Mucosa of descending colon (tissue), 3 donors: ENCODE results near the gene CDC34. TPM values are rescaled to one million over a fixed set of nuclear protein-coding genes. Genes with fewer than 3 reads are reported as not detected.
A peak's percentile ranks its signal among the peaks of the same experiment; 100 is the strongest.

Experiments
- ATAC-seq: fragments of 200-7000 bp; cut with Tn5 transposase; one replicate; pipeline ENCODE4 v1.9.1; 2020; ENCODE audit warnings: mild to moderate bottlenecking, moderate library complexity
- DNase-seq, 3 donors: peaks; one replicate each; pipeline ENCODE4 v3.0.0-alpha.2; 2020
- H3K36me3 ChIP-seq: fragments of 200-600 bp; one replicate; pipeline ENCODE4 v1.8.0; 2021; ENCODE audit warnings: low read depth, mild to moderate bottlenecking
- H3K4me1 ChIP-seq: fragments of 200-600 bp; one replicate; pipeline ENCODE4 v1.8.0; 2021; ENCODE audit warnings: low read depth, mild to moderate bottlenecking
- H3K4me3 ChIP-seq: fragments of 200-600 bp; one replicate; pipeline ENCODE4 v1.8.0; 2021; ENCODE audit warnings: mild to moderate bottlenecking
- H3K9me3 ChIP-seq: fragments of 200-600 bp; one replicate; pipeline ENCODE4 v1.8.0; 2021; ENCODE audit warnings: mild to moderate bottlenecking
- CTCF ChIP-seq: fragments of 200-600 bp; IDR thresholded peaks from one replicate; pipeline ENCODE4 v1.8.0; 2022; ENCODE audit warnings: antibody characterized with exemption, mild to moderate bottlenecking
- intact Hi-C, 2 donors: fragments of 100-400 bp; cut with DNase I in 1 of 2; cut with micrococcal nuclease in 1 of 2; formaldehyde crosslinking; loops; one replicate each; pipeline versions ENCODE4 v1.11.0 to v1.11.1; 2022; cut with DNase I, micrococcal nuclease
- total RNA-seq, 3 donors: library from RNA; stranded (reverse); fragmentation: NEBNext Ultra II Directional in 2 of 3; extraction: Animal tissue kit (Norgen Biotek cat#: 25700) in 2 of 3; gene quantifications; one replicate each; pipeline versions ENCODE4 v1.2.1 to v1.2.4, GENCODE V29; 2021 to 2023
- donor health status: DM: no; HTN: no; CAD: no; lungs with moderate emphysema.
- donor health status: DM: no; HTN: no; CAD: no.
- donor health status: DM: no; HTN: yes; CAD: no.

Gene CDC34
- total RNA-seq, 3 donors from 2014 or later, result 64.6 to 78.0 (median 71.2) TPM

- H3K4me1 ChIP-seq, result no peaks in the 10 kb centered on the region
- H3K36me3 ChIP-seq, result no peaks in the 10 kb centered on the region
- TF ChIP-seq CTCF, result no peak
- H3K9me3 ChIP-seq, result no peaks in the 10 kb centered on the region
- H3K4me3 ChIP-seq, result no peak overlapping the region
- DNase-seq, result no peak
- no peak for ATAC-seq
- intact Hi-C loops, result no loop called here
These were observed 8.8 kb upstream of the CDC34 start for GRCh38 chr19:522726-523125.

DNA sequence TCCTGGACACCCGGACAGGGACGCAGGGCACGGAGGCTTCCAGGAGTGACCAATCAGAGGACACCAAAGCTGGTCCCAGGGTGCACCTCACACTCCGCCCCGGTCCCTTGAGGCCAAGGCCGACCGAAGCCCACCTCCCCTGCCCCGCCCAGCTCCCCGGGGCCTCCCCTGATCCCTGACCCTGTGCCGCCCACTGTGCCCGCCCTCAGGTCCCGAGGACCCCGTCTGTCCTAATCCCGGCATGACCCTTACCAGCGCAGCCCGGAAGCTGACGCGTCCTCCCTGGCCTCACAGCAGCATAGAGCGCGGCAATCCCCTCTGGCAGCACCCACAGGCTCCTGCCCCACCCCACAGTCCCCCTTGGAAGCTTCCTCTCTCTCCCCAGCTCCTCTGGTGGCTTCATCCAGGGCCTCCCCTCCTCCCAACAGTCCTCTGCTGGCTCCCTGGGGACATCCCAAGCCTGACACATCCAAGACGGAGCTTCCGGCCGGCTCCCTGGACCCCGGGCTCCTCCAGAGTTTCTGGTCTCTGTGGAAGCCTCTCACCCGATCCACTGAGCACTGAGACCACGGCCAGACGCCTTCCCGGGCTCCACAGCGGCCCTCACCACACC lies 7.4 kb upstream of the CDC34 start:
- intact Hi-C loops, result no loop called here
- peak in 1 of 3 donors; percentile 55 for DNase-seq
- Histone ChIP-seq H3K4me1 (no peaks in the 10 kb centered on the region), H3K4me3 (no peak overlapping the region), H3K36me3 (no peaks in the 10 kb centered on the region), H3K9me3 (no peaks in the 10 kb centered on the region)
- TF ChIP-seq CTCF, result no peak
- ATAC-seq, result no peak

GRCh38 chr19:525029-525428 lies 6.5 kb upstream of the CDC34 start:
- intact Hi-C loops, result no loop called here
- no peaks in the 10 kb centered on the region for H3K36me3 ChIP-seq
- no peak for DNase-seq
- H3K4me3 ChIP-seq, result no peak overlapping the region
- ATAC-seq, result no peak
- no peak for TF ChIP-seq CTCF
- no peaks in the 10 kb centered on the region for H3K4me1 ChIP-seq
- no peaks in the 10 kb centered on the region for H3K9me3 ChIP-seq

DNA sequence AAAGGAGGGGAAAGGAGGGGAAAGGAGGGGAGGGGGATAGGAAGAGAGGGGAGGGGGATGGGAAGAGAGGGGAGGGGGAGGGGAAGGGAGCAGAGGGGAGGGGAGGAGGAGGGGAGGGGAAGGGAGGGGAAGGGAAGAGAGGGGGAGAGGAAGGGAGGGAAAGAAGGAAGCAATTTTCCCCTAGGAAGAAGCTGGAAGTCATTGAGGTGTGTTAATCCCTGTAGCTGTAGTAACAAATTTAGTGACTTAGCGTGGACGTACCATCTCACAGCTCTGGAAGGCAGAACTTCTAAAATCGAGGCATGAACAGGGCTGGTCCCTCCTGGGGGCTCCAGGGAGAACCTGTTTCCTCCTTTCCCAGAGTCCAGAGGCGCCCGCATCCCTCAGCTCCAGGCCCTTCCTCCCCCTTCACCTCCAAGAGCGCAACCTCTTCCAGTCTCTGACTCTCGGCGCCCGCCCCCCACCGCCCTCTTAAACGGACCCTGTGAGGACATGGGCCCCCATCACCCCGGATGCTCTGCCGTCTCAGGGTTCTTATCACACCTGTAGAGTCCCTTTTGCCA lies 5.6 kb upstream of the CDC34 start:
- TF ChIP-seq CTCF, result no peak
- Histone ChIP-seq H3K4me1 (no peaks in the 10 kb centered on the region), H3K9me3 (no peaks in the 10 kb centered on the region), H3K4me3 (no peak overlapping the region), H3K36me3 (no peaks in the 10 kb centered on the region)
- no peak for ATAC-seq
- intact Hi-C loops, result no loop called here
- no peak for DNase-seq

GRCh38 chr19:530134-531008 lies 1.2 kb upstream of the CDC34 start:
- peak; percentile 37 for ATAC-seq
- Histone ChIP-seq H3K4me3 (peak overlapping the region; percentile 71), H3K9me3 (no peaks in the 10 kb centered on the region), H3K36me3 (no peaks in the 10 kb centered on the region), H3K4me1 (peaks cover 21% of the 10 kb centered on the region)
- intact Hi-C loops, result no loop called here
- no peak for TF ChIP-seq CTCF
- peak in 1 of 3 donors; percentile 59 for DNase-seq
